AG09309 (cell line): ENCODE measurements around the gene UBE2D4.

Source experiments
- DNase-seq: peaks from one replicate; pipeline ENCODE4 v3.0.0-alpha.2; 2010; ENCODE audit warnings: low read depth
- H3K4me3 ChIP-seq: 2 replicates; pipeline ENCODE4 v1.5.1; 2011; ENCODE audit warnings: mild to moderate bottlenecking, low read depth, low read length, moderate library complexity; ENCODE audit not compliant: control insufficient read depth
- CTCF ChIP-seq: IDR thresholded peaks from 2 replicates; pipeline ENCODE4 v1.5.1; 2011; ENCODE audit warnings: mild to moderate bottlenecking, low read depth, low read length, inconsistent platforms; ENCODE audit not compliant: insufficient read depth, control insufficient read depth; ENCODE audit errors: missing control alignments

The UBE2D4 gene

GRCh38 chr7:43902542-43903054, 23.6 kb upstream of the UBE2D4 start:
- TF ChIP-seq CTCF, result no peak
- DNase-seq, result no peak
- no peak overlapping the region for H3K4me3 ChIP-seq

DNA sequence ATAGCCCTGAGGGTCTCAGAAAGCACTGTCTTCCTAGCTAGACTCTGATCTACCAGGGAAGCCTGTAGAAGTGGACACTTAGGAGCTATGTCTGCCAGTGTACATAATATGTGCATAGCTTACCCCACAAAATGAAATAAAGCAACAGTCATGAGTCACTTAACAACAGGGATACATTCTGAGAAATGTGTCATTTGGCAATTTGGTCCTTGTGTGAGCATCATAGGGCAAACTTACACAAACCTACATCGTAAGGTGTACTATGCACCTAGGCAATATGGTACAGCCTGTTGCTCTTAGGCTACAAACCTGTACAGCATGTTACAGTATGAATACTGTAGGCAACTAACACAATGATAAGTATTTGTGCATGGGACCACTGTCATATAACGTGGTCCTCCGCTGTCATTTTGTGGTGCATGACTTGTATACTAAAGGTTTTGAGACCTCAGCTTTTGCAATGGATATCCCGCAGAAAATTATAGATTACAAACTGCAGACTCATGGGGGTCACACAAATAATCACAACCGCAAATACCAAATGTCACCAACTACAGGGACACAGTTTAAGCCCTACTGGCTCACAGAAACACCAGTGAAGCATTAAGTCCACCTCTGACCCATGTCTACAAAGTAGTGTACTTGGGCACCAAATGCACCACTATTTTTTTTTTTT, 21.6 kb upstream of the UBE2D4 start:
- DNase-seq, result no peak
- peak overlapping the region; percentile 65 for H3K4me3 ChIP-seq
- no peak for TF ChIP-seq CTCF

DNA sequence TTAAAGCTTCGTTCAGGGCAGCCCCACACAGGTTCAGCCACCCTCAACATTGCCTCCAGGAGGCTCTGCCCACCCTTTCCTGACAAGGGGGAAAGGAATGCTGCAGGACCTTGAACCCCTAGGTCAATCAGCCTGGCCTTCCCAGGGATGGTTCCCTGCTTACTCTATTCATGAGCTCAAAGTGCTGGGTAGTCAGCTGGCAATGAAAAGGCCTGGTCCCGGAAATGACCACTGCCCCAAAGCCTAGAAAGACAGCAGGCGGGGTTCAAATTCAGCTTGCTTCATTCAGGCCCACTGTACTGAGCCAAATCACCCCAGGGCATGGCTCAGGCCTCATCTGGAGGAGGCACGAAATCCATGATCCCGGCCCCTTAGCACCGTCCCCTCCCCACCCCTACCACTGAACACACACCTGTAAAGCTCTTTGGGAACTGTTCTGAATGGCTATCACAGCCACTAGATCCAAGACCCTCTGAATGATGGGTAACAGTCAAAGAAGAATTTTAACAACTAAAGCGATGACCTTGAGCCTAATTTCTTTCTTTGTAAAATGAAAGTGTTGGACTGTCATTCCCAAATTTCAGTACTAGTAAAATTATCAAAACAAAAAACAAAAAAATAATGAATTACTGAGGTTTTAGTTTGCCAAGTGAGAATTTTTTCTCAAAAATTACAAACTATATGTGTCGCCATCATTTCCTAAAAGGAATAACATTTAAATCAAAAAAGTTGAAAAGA, 20.9 kb upstream of the UBE2D4 start:
- peak overlapping the region; percentile 65 for H3K4me3 ChIP-seq
- no peak for DNase-seq
- TF ChIP-seq CTCF, result no peak

- peak overlapping the region; percentile 65 for H3K4me3 ChIP-seq
- no peak for TF ChIP-seq CTCF
- DNase-seq, result no peak
Measured at GRCh38 chr7:43905956-43906330, 20.3 kb upstream of the UBE2D4 start.

DNA sequence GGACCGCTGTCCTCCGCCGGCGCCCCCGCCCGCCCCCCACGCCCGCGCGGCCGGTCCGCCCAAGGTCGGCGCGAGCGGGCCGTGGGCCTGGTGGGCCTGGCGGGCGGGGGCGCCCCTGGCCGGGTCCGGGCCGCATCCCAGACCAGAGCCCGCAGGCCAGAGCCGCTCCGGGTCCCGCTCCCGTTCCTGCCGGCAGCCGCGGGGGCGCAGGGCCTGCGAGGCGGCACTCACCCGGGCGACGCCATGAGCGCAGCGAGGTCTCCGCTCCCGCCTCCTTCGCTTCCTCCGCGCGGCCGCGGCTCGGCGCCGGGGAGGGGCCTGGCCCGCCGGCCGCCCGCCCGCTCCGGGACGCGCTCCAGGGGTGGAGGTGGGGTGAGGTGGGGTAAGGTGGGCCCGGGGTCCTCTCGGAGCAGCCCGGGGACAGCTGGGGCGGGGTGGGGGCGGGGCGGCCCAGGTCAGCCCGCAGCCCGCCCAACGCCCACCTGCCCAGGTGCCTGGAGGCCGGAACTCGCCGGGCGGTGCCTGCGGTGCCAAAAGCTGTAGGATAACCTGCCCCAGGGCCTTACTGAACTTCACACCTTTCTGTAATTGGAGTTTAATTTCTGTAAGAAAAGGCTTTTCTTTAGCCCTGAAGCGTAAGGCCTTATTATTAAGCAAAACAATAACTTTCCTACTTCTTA, 19.8 kb upstream of the UBE2D4 start, which contains the start of gene URGCP:
TSS of gene URGCP (minus strand) at position 266 of the 680 bp plus-strand sequence. CDS start at position 245, 21 bp downstream.
- no peak for DNase-seq
- H3K4me3 ChIP-seq, result peak within 1 kb of the TSS; percentile 65
- no peak for TF ChIP-seq CTCF

DNA sequence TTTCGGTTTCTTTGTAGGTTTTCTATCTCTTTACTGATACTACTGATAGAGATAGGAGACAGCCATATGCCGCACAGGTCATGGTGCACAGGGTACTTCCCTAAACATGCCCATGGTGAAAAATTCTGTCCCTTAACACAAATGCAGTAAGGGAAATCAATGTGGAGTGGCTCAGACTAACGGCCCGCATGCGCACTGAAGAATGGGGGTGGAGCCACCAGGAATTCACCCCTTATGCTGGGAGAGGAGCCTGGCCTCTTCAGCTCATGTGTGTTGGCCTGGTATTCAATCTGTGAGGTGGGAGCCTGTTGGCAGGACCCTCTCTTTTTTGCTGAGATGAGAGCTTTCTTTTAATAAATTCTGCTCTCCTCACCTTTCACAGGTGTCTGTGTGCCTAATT, 11.4 kb upstream of the UBE2D4 start:
- no peak for DNase-seq
- no peak overlapping the region for H3K4me3 ChIP-seq
- no peak for TF ChIP-seq CTCF
